Retinal pigment epithelial cell (primary cell): Measurements from ENCODE around the gene DNAJA4.

Experiments used
- DNase-seq: peaks from one replicate; pipeline ENCODE4 v3.0.0-alpha.2; 2010; ENCODE audit warnings: low read depth
- H3K4me3 ChIP-seq: 2 replicates; pipeline ENCODE4 v1.5.1; 2011; ENCODE audit warnings: mild to moderate bottlenecking, low read length, control low read depth, moderate library complexity
- CTCF ChIP-seq: conservative IDR thresholded peaks from 2 replicates; pipeline ENCODE4 v1.5.1; 2011; ENCODE audit warnings: low read depth, low read length, control low read depth, inconsistent platforms

The DNAJA4 gene

DNA sequence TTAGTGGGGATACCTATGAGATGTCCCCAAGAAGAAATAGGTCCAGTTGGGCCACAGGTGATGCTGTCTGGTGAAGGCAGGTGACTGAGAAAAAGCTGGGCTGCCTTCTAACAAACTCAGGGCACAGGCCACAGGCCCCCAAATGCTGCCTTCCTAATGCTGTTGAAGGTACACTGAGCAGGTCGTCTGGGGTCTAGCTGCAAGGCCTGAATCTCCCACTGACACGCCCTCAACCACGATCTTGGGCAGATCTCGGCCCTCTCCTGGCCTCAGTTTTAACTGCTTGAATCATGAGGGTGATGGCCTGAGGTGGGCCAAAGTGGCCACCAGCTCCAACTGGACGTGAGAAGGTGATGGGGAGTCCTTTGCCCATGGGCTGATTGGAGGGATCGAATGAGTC lies 27.9 kb upstream of the DNAJA4 start:
- no peak for DNase-seq
- TF ChIP-seq CTCF, result no peak
- no peak overlapping the region for H3K4me3 ChIP-seq

DNA sequence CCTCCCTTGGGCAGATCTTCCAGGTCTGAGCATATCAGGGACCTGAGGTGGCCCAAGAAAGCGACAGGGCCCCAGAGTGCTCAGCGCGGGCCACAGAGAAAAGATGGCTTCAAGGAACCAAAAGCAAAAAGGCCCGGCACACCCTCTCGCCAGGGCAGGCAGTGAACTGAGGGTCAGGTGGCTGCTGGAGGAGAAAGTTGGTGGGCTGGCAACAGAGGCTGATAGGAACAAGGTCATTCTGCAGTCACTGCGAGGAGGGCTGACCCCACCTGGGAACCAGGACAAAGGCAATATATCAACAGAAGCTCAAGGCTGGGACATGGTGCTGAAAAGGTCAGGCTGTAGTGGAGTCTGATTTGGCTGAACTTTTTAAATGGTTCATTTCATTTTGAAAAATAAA lies 27.2 kb upstream of the DNAJA4 start:
- no peak overlapping the region for H3K4me3 ChIP-seq
- TF ChIP-seq CTCF, result no peak
- DNase-seq, result no peak

DNA sequence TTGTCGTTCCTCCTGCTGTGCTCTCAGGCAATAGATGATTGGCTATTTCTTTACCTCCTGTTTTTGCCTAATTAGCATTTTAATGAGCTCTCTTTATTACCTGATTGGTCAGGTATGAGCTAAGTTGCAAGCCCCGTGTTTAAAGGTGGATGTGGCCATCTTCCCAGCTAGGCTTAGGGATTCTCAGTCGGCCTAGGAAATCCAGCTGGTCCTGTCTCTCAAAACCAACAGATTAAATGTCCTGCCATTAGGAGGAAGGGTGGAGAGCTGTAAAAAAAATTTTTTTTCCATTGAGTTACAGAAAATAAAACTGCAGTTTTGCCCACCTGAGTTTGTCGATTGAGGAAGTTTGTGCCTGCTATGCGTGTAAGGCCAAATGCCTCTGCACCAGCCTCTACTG lies 24.6 kb upstream of the DNAJA4 start:
- no peak for TF ChIP-seq CTCF

DNA sequence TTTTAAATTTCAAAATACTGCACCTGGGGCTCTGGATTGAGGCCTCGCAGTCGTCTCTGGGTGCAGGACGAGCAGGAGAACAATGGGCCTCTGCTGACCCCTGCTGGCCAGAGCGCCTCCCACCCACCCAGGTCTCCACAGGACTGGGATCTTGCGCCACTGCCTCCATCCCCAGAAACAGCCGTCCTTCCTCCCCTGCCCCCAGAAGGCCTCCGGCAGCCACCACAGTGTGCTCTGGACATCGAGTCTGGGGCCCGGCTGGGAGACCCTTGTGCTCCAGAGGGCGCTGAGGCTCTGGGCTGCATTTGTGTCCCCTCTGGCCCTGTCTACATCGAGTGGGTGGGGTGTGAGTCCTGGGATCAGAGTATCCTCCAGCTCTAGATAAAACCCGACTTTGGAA lies 23.3 kb upstream of the DNAJA4 start:
- TF ChIP-seq CTCF, result peak; percentile 83
- DNase-seq, result no peak
- H3K4me3 ChIP-seq, result no peak overlapping the region

More for the DNA sequence above, 24.6 kb upstream of the DNAJA4 start:
- no peak for DNase-seq
- H3K4me3 ChIP-seq, result no peak overlapping the region

GRCh38 chr15:78242128-78242527 lies 22.2 kb upstream of the DNAJA4 start:
- no peak for DNase-seq
- peak; percentile 61 for TF ChIP-seq CTCF

GRCh38 chr15:78243058-78243457 lies 21.3 kb upstream of the DNAJA4 start:
- no peak for DNase-seq
- no peak for TF ChIP-seq CTCF
- no peak overlapping the region for H3K4me3 ChIP-seq

More at GRCh38 chr15:78242128-78242527, 22.2 kb upstream of the DNAJA4 start:
- H3K4me3 ChIP-seq, result no peak overlapping the region

DNA sequence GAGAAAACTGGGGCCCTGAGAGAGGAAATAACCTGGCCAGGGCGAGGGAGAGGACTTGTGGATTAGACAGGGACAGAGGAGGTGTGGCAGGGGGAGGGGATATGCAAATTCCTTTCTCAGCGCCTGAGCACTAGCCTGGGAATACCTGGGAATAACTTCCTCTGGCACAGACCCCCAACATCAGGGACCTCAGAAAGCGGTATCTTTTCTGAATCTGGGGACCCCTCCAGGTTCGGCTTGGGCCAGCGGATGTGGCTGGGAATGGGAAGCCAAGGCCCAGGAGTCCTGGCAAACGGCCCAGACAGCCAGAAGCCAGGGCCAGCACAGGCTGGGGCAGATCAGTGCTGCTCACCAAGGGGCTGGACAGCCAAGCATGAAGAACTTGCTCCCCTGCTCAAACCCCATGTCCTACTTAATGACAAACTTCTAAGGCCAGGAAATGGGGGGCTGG lies 20.8 kb upstream of the DNAJA4 start:
- no peak for TF ChIP-seq CTCF
- no peak for DNase-seq
- no peak overlapping the region for H3K4me3 ChIP-seq
